Natural killer cell (primary cell): ENCODE data around the gene CNNM4. TPM values are rescaled to one million over a fixed set of nuclear protein-coding genes. Genes with fewer than 3 reads are reported as not detected.

Source experiments
- ATAC-seq, 3 donors: fragments of 150-1000 bp in 2 of 3; fragments of 200-7000 bp in 1 of 3; cut with Tn5 transposase; 1 replicate in 1 of 3; 2 replicates in 2 of 3; pipeline ENCODE4 v1.10.0; 2021; ENCODE audit warnings: mild to moderate bottlenecking in 2 of 3, moderate library complexity in 2 of 3
- DNase-seq, 2 donors: peaks; one replicate each; pipeline versions ENCODE4 v3.0.0 to v3.0.0-alpha.2; 2013 to 2021; ENCODE audit warnings: mixed read lengths in 1 of 2
- H3K27ac ChIP-seq: one replicate; pipeline ENCODE4 v1.5.1; 2013; ENCODE audit warnings: mild to moderate bottlenecking, low read length
- H3K27me3 ChIP-seq: one replicate; pipeline ENCODE4 v1.6.1; 2013; ENCODE audit warnings: low read length; ENCODE audit not compliant: control insufficient read depth, insufficient read depth
- H3K36me3 ChIP-seq: one replicate; pipeline ENCODE4 v1.6.1; 2013; ENCODE audit warnings: low read length; ENCODE audit not compliant: control insufficient read depth, insufficient read depth
- H3K4me1 ChIP-seq: one replicate; pipeline ENCODE4 v1.6.1; 2013; ENCODE audit warnings: low read length; ENCODE audit not compliant: control insufficient read depth, insufficient read depth
- H3K4me3 ChIP-seq: one replicate; pipeline ENCODE4 v1.5.1; 2013; ENCODE audit warnings: low read length
- H3K9me3 ChIP-seq: one replicate; pipeline ENCODE4 v1.6.1; 2013; ENCODE audit warnings: low read length; ENCODE audit not compliant: control insufficient read depth, insufficient read depth
- H3K27ac Mint-ChIP-seq, 2 donors: one replicate each; pipeline ENCODE4 v1.8.0; 2022; ENCODE audit warnings: mild to moderate bottlenecking in 2 of 2, mixed read lengths in 2 of 2, moderate library complexity in 1 of 2
- H3K27me3 Mint-ChIP-seq, 2 donors: one replicate each; pipeline ENCODE4 v1.8.0; 2022; ENCODE audit warnings: low read depth in 2 of 2, mixed read lengths in 2 of 2
- H3K36me3 Mint-ChIP-seq: one replicate; pipeline ENCODE4 v1.8.0; 2022; ENCODE audit warnings: mixed read lengths
- H3K4me1 Mint-ChIP-seq, 2 donors: one replicate each; pipeline ENCODE4 v1.8.0; 2022; ENCODE audit warnings: mixed read lengths in 2 of 2
- H3K4me3 Mint-ChIP-seq: one replicate; pipeline ENCODE4 v1.8.0; 2022; ENCODE audit warnings: mild to moderate bottlenecking, moderate library complexity, mixed read lengths
- H3K9me3 Mint-ChIP-seq, 2 donors: one replicate each; pipeline ENCODE4 v1.8.0; 2022; ENCODE audit warnings: mixed read lengths in 2 of 2
- CTCF ChIP-seq: fragments of 200-600 bp; IDR thresholded peaks from one replicate; pipeline ENCODE4 v1.8.0; 2022; ENCODE audit warnings: antibody characterized with exemption
- whole genome bisulfite sequencing: methylation state at CpG from one replicate; pipeline ENCODE4 v1.1.7; 2013; ENCODE audit warnings: missing lambda C conversion rate; ENCODE audit not compliant: insufficient coverage; 5-methylcytosine and 5-hydroxymethylcytosine counted together
- intact Hi-C: fragments of 100-400 bp; cut with micrococcal nuclease; formaldehyde crosslinking; loops from one replicate; pipeline ENCODE4 v1.14.2; 2022
- total RNA-seq, 4 donors: library from RNA; stranded (reverse); fragments of 120-200 nt in 1 of 4; gene quantifications; one replicate each; pipeline versions ENCODE4 v1.2.3 to v1.2.4, GENCODE V29; 2013 to 2022

The CNNM4 gene
- total RNA-seq, 3 donors from 2014 or later (not counting 1 experiment from before 2014, with no cell fraction given): 9.9 to 12.1 (median 10.7) TPM

- Histone ChIP-seq H3K4me3 (no peak overlapping the region), H3K36me3 (peaks cover 60% of the 10 kb centered on the region), H3K27ac (no peak overlapping the region), H3K4me1 (no peaks in the 10 kb centered on the region), H3K27me3 (no peaks in the 10 kb centered on the region), H3K9me3 (no peaks in the 10 kb centered on the region)
- Mint-ChIP-seq H3K27ac (no peak overlapping the region), H3K9me3 (no peaks in the 10 kb centered on the region), H3K4me3 (no peak overlapping the region), H3K4me1 (peaks cover 0 to 8% of the 10 kb centered on the region in 2 donors), H3K27me3 (no peaks in the 10 kb centered on the region), H3K36me3 (peaks cover 14% of the 10 kb centered on the region)
- DNase-seq (no peak), ATAC-seq (no peak)
- 93% methylated on average over 11 of the region's 11 CpGs for WGBS
- intact Hi-C loops: loop anchor here (10.0 kb wide), 1 partner anchor 818 kb away; no protein-coding TSS in a partner anchor
- no peak for TF ChIP-seq CTCF
These were observed 71.7 kb downstream of the CNNM4 start for GRCh38 chr2:96832408-96832753.

GRCh38 chr2:96832754-96833507, 72.2 kb downstream of the CNNM4 start:
- Histone ChIP-seq H3K9me3 (no peaks in the 10 kb centered on the region), H3K4me3 (no peak overlapping the region), H3K36me3 (peaks cover 58% of the 10 kb centered on the region), H3K4me1 (peaks cover 2% of the 10 kb centered on the region), H3K27ac (no peak overlapping the region), H3K27me3 (no peaks in the 10 kb centered on the region)
- 78% methylated on average over 17 of the region's 18 CpGs for WGBS
- Mint-ChIP-seq H3K9me3 (no peaks in the 10 kb centered on the region), H3K36me3 (peaks cover 14% of the 10 kb centered on the region), H3K4me3 (no peak overlapping the region), H3K27ac (no peak overlapping the region), H3K27me3 (no peaks in the 10 kb centered on the region), H3K4me1 (peaks cover 0 to 8% of the 10 kb centered on the region in 2 donors)
- intact Hi-C loops: loop anchor here (10.0 kb wide), 1 partner anchor 818 kb away; no protein-coding TSS in a partner anchor
- TF ChIP-seq CTCF: no peak
- no peak for DNase-seq
- ATAC-seq: no peak

GRCh38 chr2:96835830-96836229, 75.1 kb downstream of the CNNM4 start:
- DNase-seq: no peak
- Mint-ChIP-seq H3K4me1 (peaks cover 11 to 16% of the 10 kb centered on the region in 2 donors), H3K27ac (no peak overlapping the region), H3K9me3 (no peaks in the 10 kb centered on the region), H3K4me3 (no peak overlapping the region), H3K36me3 (peaks cover 6% of the 10 kb centered on the region), H3K27me3 (no peaks in the 10 kb centered on the region)
- no peak for TF ChIP-seq CTCF
- no peak overlapping the region for H3K27ac ChIP-seq
- intact Hi-C loops: loop anchor here (10.0 kb wide), 1 partner anchor 821 kb away; no protein-coding TSS in a partner anchor
- H3K4me1 ChIP-seq: peaks cover 27% of the 10 kb centered on the region
- WGBS: 90% methylated on average over 4 of the region's 4 CpGs
- peaks cover 31% of the 10 kb centered on the region for H3K36me3 ChIP-seq
- no peak overlapping the region for H3K4me3 ChIP-seq
- no peak for ATAC-seq
- H3K27me3 ChIP-seq: no peaks in the 10 kb centered on the region
- H3K9me3 ChIP-seq: no peaks in the 10 kb centered on the region
